MM.1S (cell line): Measurements from ENCODE around the gene KATNIP.

Source experiments
- CTCF ChIP-seq: fragments of 300-600 bp; sonication (generic); IDR thresholded peaks from 2 replicates; pipeline ENCODE4 v1.5.1; 2016; ENCODE audit warnings: antibody characterized with exemption, low read length, mixed read lengths
- EZH2 ChIP-seq: fragments of 300-600 bp; sonication (generic); optimal IDR thresholded peaks from 2 replicates; pipeline ENCODE3; 2017; ENCODE audit warnings: low read depth, mild to moderate bottlenecking, antibody characterized with exemption, low read length, mixed read lengths
- EZH2phosphoT487 ChIP-seq: fragments of 300-600 bp; sonication (generic); IDR thresholded peaks from 2 replicates; pipeline ENCODE4 v1.6.1; 2018; ENCODE audit warnings: antibody characterized with exemption, low read length

- TF ChIP-seq EZH2, result no peak
- no peak for TF ChIP-seq CTCF
- TF ChIP-seq EZH2phosphoT487, result no peak
These were observed 5.3 kb upstream of the KATNIP start for GRCh38 chr16:27544671-27545070.
